Choroid plexus epithelial cell (primary cell): ENCODE results near the gene AP5B1.

Experiments
- DNase-seq: peaks from one replicate; pipeline ENCODE4 v3.0.0-alpha.2; 2010; ENCODE audit warnings: low read depth
- H3K4me3 ChIP-seq: 2 replicates; pipeline ENCODE4 v1.5.1; 2011; ENCODE audit warnings: low read depth, mild to moderate bottlenecking, control low read depth, low read length, moderate library complexity
- CTCF ChIP-seq: conservative IDR thresholded peaks from 2 replicates; pipeline ENCODE4 v1.5.1; 2011; ENCODE audit warnings: low read depth, mild to moderate bottlenecking, control low read depth, inconsistent platforms, low read length, moderate library complexity

The AP5B1 gene

DNA sequence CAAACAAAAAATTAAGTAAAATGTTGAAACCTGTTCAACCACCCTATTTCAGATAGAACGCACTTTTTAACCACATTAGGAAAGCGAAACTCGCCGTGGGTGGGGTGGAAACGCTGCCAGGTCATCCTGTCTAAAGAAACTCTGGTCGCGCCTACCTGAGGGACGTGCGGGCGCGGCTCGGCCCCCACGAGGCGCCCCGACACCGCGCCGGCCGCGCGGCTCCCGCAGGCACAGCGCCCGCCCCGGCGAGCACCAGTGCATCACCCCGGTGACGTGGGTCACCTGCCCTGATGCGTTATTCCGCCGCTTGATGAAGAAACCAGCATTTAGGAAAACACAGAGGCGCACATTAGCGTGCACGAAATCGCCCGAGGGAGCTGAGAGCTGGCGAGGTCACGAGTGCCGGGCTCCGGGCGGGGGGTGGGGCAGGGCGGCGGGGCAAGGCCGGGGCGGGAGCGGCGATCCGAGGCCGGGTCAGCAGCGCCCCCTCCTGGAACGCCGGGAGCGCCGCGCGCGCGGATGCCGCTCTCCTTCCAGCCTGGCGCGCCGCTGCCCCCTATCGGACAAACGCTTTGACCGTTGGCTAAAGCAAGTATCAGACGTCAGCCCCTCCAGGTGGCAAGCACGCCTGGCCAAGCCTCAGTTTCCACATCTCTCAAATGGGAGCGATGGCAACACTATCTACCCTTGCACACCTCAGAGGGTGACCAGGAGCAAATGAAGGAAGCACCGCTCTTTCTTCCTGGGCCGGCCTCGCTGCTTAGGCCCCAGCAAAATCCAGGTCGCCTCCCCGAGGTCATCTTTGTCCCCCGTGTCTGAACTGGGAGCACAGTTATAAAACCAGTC, 37.3 kb upstream of the AP5B1 start:
- TF ChIP-seq CTCF: peak; percentile 83
- H3K4me3 ChIP-seq: peak overlapping the region; percentile 81
- DNase-seq: peak; percentile 90

GRCh38 chr11:65817312-65817834, 36.6 kb upstream of the AP5B1 start:
- DNase-seq: no peak
- TF ChIP-seq CTCF: no peak
- peak overlapping the region; percentile 81 for H3K4me3 ChIP-seq

- no peak for DNase-seq
- no peak overlapping the region for H3K4me3 ChIP-seq
- TF ChIP-seq CTCF: no peak
Observed at GRCh38 chr11:65816696-65817095, 35.9 kb upstream of the AP5B1 start.

GRCh38 chr11:65814986-65815565, 34.3 kb upstream of the AP5B1 start:
- DNase-seq: no peak
- H3K4me3 ChIP-seq: no peak overlapping the region
- no peak for TF ChIP-seq CTCF

- peak; percentile 22 for DNase-seq
- no peak overlapping the region for H3K4me3 ChIP-seq
- no peak for TF ChIP-seq CTCF
Observed at GRCh38 chr11:65814131-65814985, 33.6 kb upstream of the AP5B1 start.

DNA sequence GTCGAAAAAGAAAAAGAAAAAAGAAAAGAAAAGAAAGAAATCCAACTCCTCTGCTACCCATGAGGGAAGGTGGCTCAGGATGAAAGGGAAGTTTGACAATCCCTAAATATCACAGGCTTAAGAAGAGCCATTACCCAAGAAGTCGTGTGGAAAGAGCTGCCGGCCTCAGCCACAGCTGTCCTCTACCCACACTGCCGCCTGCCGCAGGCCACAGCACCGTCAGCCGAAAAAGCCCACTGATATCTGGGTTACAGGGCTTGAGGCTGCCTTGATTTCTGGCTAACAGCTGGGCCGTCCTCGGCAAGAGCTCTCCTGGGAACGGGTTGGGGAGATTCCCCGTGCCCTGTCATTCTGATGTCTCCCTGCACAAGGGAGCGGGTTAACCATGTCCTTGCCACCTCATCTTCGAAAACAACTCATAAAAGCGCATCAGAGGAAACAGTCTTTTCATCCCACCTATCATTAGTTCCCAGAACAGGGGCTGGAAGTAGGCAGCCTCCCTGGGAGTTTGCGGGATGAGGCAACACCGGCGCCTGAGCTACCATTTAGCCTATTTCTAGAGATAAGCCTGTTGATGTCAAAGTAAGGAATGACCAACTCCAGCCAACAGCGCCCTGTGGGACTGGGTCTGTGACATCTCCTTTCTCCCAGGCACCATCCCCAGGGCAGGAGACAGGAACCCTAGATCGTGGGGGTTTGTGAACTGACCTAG, 31.1 kb upstream of the AP5B1 start:
- TF ChIP-seq CTCF: no peak
- no peak overlapping the region for H3K4me3 ChIP-seq

More for the DNA sequence above, 31.1 kb upstream of the AP5B1 start:
- DNase-seq: no peak
